ENCODE data around the gene TMEM175.

GRCh38 chr4:946103-946450, 13.8 kb downstream of the TMEM175 start:
- TF ChIP-seq CTCF (conservative IDR thresholded peaks at IDR 0.05; ENCODE audit: low read depth, low read length) (no peak), RFX5 (IDR thresholded peaks at IDR 0.05; ENCODE audit: low read depth, low read length) (no peak), USF2 (IDR thresholded peaks at IDR 0.05; ENCODE audit: low read depth, low read length) (no peak), MAZ (IDR thresholded peaks at IDR 0.05; ENCODE audit: borderline replicate concordance, low read depth, low read length) (no peak), POLR2A (IDR thresholded peaks at IDR 0.05; ENCODE audit: low read depth, low read length) (no peak), SMC3 (IDR thresholded peaks at IDR 0.05; ENCODE audit: low read depth, low read length) (no peak), MAFK (IDR thresholded peaks at IDR 0.05; ENCODE audit: low read depth, low read length) (no peak)
